Ishikawa (cell line): ENCODE data around the gene TMEM243.

Experiments used
- EP300 ChIP-seq: IDR thresholded peaks from 2 replicates; pipeline ENCODE4 v1.6.1; 2012; ENCODE audit warnings: borderline replicate concordance
- MAX ChIP-seq: IDR thresholded peaks from 2 replicates; pipeline ENCODE4 v1.6.1; 2012

- no peak for TF ChIP-seq MAX
- TF ChIP-seq EP300 = no peak
These were observed 67.8 kb downstream of the TMEM243 start for GRCh38 chr7:87151729-87152111.
